Suppressor macrophage treated with lipopolysaccharide for 4 hours (primary cell): Measurements from ENCODE around the gene RGS6.

ENCODE experiments used
- DNase-seq: peaks from one replicate; pipeline ENCODE4 v3.0.0-alpha.2; 2020

Gene RGS6

DNA sequence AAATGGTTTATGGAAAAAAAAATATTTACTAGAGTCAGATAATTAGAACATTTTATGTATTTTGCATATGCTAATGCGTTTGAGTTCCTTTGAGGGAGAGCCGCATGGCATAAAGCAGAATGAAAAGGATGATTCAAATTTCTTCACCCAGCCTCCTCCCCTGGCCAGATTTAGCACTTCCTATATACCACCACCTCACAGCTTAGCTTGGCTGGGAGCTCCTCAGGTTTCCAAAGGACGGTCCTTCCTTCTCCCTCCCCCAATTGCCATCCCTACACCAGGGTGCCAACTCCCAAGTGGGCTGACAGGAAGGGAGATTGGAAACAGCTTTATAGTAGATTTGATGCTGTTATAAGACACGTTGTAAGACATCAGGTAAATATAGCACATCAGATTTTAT lies 157.4 kb downstream of the RGS6 start:
- no peak for DNase-seq

DNA sequence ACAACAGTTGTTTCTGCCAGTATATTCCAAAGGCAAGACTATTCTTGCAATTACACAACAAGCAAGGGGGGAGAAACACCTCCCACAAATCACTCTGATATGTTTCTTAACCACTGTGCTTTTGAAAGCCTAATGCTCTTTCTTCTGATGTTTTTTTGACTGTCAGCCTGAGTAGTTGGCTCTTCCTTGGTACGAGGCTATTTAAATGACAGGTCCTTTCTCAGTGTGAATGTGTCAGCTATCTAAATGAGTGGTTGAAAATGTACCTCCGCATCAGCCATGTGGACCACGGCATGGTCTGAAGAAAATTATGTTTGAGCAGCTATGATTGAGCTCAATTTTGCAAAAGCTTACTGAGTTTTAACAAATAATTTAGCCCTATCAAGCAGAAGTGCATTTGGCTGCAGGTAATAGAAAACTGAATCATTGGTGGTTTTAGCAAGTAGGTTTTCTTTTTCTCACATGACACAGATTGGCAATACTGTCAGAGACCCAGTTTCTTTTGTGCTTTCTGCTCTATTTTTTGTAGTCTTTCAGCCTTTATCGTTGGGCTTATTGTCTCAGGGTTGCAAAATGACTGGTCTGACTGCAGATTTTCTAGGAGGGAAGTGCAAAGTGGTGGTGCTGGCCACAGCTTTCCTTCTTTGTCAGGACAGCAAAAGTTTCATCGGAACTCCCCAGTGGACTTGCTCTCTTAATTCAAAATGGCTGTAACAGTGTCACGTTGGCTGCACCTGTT lies 162.8 kb downstream of the RGS6 start:
- no peak for DNase-seq

DNA sequence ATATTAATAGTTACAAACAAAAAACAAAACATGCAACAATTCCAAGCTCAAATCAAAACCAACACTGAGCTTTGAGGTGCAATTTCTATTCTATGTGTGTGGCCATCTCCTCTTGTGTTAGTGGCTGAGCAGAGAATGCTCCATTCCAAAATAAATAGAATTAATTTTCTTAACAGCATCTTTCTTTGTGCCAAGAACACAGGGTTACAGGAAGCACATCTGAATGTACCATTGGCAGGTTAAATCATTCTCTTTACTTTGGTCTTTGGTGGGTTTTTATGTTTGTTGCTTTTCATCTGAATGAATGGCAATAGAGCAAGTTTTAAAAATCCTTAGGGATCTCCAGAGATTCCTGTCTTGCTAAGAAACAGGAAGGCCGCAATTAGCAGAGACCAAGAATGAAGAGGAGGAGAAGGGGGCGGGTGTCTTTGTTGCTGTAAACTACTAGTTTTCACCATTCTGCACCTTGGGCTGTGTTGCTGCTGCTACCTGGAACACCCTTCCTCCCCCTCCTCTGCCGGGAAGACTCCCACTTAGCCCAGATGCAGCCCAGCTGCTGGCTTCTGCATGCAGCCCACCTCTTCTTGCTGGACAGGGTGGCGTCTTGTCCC lies 165.0 kb downstream of the RGS6 start:
- DNase-seq, result no peak

DNA sequence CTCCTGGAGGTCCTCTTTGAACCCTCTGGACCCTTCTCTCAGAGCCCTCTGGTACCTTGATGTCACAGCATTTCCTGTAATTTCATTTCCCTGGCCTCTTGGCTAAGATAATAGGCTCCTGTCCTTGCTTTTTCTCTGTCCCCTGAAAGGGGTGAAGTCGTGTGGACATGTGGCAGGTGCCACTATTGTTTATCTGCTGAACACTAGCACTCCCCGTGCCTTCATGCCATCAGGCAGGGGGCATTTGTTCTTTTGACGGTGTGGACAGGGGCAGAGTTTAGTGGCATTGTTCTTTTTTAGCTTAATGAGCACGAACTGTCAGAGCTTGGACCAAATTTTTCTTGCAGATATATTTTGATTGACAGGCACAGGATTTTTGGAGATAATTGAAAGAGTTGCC lies 166.0 kb downstream of the RGS6 start:
- no peak for DNase-seq

DNA sequence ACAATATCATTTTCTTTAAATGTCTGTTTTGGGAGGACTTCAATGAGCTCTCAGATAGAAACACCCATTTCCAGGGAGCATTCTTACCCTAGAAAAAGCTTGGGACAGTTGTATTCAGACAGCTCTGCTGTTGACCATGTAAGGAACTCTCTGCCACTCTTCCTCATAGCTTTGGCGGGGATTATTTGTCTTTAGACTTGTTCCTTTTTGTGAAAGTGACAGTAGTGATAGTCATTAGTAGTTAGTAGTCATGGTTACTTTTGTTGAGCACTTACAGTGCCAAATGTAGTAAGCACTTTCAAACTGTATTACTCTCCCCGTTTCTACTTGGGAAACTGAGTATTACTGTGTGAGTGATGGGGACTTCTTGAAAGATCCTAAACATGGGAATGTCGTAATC lies 167.3 kb downstream of the RGS6 start:
- DNase-seq, result no peak

DNA sequence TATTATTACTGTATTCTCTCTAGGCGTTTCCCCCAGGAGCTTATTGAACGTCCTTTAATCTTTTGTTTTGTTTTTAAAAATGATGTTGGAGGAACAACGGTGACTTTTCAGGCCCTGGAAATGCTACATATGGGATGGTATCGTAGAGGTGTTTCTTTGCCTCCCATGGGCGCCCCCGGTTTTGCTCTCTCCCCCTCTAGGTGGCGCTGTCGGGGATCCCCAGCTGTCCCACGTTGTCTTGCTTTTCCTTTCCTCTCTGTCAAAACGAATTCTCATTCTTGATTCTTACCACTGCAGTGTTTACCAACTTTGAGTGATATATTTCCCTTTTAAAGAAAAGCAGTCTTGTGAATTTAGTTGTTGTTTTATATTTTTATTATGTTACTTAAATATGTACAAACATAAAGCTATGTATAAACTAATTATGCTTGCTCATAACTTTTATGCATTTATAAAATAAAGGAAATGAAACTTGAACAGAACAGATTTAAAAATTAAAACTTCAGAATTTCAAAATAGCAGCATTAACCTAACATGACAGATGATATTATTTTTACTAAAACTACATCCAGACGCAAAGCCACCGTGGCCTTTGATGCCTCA lies 171.9 kb downstream of the RGS6 start:
- peak; percentile 67 for DNase-seq

DNA sequence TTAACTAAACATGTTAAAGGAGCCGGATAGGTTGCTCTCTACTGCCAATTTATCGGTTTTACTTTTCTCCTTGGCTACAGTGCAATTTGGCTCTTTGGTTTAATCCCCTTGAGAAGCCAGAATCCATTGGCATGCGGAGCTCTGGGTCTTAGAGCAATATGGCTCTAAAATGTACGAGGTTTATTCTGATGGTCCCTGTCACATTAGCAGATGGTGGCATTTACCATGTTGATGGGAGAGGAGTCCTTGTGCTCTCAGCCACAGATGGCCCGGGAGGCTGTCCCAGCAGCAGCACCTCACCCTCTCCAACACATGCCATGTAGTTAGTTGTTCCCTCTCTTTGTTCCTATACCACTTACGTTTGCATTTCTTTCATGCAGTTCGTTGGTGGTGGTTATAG lies 179.7 kb downstream of the RGS6 start:
- DNase-seq, result no peak

DNA sequence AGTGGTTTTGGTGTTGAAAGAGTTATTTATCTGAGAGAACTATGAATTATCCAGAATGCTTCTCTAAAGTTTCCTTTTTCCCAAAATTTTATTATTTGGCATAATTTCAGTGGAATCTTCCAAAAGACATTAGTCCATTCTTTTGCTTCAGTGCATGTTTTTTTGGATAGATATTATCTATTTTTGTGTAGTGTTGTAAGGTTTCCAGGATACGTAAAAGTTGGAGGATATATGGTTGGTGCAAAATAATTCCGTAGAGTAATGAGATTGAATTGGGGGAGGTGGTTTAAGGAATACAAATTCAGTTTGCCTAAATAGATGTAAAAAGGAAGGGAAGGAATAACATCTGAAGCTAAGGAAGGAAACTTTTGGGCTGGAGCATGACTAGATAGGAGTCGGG lies 186.6 kb downstream of the RGS6 start:
- DNase-seq, result no peak

DNA sequence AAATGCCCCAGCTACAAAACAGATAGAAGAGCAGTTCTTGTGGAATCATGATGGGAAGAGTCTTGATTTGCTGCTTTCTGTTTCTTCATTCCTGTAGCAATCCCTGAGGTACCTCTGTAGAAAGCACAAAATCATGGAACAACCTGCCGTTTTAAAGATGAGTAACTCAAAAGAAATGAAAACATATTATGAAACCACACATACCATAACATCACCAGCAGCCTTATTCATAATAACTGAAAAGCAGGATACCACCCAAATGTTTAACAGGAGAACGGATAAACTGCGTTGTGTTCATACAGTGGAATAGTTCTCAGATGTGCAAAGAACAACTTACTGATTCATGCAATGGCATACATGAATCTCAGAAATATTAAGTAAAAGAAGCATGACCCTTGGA lies 188.1 kb downstream of the RGS6 start:
- no peak for DNase-seq

DNA sequence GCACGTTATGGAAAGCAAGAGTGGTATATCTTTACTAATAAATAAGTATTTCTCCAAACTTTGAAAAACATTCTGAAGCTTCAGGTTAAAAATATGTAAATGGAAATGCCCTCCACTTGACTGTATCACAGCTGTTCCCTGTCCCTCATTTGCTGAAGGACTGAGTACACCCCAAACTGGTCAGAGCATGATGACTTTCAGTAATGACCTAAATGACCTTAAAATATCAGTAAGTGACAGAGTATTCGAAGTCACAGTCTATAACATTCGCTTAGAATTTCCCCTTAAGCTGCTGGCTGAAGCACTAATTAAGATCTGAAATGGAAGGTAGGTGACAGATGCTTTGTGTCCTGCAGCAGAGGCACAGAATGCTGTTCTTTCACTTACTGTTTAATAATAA lies 191.5 kb downstream of the RGS6 start:
- no peak for DNase-seq

DNA sequence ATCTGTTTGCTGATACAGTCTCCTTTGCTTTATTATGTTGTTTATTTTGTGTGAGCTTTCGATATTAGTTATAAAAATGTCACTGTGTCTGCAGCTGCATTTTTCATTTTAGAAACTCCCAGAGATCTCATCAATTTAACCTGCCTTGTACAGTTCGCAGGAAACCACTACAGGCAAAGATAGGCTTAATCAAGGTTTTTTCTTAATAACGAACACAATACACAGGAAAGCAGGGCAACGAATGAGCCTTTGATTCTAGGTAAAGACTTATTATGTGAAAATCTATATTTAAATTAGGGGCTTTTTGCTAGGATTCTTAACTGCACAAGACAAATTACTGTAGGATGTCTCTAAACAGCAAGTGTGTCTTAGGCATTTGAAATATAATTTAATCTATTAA lies 191.9 kb downstream of the RGS6 start:
- no peak for DNase-seq

DNA sequence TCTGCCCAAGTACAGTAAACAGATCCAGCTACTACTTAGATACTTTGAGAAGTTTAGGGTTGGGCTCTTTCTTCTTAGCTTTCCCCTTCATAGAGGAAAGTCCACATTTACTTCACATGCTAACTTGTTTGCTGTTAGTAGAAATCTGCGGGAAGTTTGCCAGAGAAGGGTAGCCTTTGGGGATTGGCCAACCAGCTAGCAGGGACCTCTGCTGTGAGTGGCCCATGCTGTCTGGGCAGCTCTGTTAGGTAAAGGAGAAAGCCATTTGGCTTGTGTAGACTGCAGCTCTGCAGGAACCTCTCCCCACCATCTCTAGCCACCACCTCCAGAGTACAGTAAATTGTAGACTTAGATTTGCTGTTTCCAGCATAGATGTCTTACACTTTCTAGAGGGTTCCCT lies 193.9 kb downstream of the RGS6 start:
- DNase-seq, result no peak

DNA sequence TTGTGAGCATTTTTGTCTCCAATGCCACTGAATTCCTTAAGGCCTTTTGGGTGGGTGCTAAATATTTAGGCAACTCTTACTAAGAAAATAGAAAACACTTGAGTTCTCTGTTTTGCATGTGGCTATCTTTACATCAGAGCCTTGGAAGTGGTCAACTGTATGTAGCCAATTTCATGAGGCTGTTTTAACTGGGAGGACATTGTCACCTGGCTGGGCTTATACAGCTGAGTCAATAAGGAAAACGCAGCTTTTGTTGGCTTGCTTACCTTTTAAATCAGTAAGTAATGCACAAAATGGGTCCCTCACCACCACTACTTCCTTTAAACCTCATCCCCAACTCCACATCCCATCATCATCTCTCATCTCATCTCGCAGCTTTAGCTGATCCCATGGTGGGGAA lies 194.3 kb downstream of the RGS6 start:
- DNase-seq, result no peak

DNA sequence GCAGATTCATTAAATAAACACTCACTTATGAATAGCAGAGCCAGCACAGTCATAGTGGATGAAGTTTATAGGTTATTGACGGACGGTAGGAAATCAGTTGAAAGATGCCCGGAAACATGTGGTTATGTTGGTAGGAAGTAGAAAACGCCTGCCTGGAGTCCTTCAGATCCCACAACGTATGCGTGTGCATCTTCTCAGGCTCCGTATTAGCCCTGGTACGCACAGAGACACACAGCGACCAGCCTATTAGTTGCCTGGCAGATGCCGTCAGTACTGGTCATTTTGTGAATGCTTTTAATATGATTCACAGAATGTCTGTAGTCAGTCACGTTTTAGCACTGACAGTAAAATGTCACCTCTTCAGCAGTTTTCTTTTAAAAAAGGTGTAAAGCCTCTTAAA lies 196.4 kb downstream of the RGS6 start:
- peak; percentile 1 for DNase-seq

DNA sequence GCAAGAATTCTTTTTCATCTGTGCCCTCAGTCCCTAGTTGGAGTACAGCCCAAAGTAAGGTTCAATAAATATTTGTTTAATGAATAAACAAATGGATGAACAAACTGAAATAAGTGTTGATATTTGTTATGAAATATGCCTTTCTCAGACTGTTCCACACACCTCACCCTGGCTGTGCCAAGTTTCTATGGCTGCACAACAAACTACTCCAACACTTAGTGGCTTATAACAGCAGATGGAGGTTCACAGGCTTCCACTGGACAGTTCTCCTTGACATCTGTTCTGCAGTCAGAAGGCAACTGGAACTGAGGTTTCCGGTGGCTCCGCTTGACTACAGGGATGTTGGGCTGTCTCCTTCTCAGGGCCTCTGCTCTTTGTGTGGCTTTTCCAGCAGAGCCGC lies 197.1 kb downstream of the RGS6 start:
- no peak for DNase-seq

DNA sequence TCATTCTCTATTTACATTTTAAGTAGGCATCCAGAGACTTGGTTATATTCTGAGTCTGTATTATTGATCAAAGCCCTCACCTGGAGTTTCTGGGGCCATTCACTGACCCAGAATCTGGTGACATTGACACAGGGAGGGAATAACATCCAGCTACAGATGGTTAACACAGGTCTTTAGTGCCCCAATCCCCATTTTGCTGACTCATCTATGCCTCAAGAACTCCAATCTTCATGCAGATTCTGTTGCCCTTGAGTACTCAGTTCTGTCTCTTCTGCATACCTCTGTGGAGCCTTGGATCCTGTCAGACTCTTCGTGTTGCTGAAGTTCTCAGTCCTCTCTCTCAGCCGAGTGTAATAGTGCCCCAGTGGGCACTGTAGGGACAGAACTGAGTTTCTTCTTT lies 208.9 kb downstream of the RGS6 start:
- no peak for DNase-seq

DNA sequence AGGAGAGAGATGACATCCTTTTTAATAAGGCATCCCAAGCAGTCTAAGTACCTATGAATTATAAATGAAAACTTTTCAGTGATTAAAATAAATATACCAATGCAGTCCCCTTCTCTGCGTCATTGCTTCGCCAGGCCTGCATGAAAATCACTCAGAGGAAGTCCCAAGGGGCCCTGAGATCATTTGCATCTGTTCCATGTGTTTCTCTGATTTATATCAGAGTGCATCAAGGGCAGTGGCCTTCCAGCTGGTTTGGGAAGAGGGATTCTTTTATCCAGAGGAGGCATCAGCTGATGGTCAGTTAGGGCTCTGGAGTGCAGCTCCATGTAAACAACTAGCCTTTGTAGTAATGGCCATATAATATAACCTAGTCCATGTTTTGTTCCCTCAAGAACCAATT lies 210.1 kb downstream of the RGS6 start:
- no peak for DNase-seq

DNA sequence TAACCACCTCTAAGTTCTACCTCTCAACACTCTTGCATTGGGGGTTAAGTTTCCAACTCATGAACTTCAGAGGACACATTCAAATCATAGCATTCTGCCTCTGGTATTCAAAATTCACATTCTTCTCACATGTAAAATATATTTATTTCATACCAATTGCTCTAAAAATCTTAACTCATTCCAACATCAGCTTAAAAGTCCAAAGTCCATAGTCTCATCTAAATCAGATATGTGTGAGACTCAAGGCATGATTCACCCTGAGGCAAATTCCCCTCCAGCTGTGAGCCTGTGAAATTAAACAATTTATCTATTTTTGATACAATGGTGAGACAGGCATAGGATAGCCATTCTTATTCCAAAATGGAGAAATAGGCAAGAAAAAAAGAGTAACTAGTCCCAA lies 214.0 kb downstream of the RGS6 start:
- DNase-seq, result no peak

DNA sequence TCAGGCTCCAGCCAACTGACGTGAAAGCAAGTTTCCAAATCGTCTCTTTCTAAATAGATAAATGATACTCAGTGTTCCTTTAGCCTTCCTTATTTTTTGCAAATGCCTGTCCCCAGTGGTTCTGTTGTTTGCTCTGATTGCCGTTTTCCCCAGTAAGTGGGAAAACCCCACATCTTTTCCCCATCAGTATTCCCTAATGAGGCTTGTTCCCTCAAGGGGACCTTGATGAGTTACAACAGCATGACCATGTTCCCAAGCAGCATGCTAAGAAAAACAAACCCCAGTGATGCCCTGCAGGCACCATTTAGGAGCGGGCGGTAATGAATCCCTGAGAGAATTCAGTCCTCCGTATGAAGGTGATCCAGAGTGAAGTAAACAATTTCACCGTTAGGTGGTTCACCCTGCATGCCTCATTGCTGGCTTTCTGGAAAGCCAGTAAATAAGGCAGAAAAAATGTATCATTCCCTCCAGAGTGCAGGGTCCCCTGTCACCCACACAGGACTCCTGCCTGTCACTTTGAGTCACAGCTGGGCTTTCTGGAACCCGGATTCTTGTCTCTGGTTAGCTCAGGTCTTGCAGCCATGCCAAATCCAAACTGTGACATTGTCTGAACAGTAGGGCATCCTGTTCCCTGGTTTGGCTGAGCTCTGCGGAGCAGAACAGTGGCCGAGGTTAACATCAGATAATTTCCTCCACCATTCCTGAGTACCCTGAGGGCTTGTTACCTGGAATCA lies 222.6 kb downstream of the RGS6 start:
- peak; percentile 25 for DNase-seq

DNA sequence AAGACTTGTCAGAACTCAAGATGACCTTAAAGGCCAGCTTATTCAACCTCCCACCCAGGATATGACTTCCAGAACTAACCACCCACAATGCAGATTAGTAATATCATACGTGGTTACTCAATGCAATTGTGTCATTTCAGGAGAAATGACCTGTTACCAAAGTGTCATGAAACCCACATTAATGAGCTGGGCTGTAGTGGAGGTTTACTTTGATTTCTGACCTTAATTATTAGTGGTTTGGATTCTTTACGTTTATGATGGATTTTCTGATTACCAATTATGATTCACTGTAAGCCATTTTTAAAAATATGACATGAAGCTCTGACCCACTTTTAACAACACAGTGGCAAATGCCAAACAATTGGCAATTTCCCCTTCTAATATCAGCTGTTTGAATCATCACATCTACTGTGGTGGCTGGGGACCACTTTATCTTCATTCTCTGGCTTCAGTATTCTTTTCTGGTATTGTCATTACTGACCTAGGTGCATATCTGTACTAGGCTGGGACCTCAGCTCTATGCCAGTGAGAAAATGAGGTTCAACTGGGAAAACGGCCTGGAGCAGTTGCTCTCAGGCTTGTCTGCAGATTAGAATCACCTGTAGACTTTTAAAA lies 223.3 kb downstream of the RGS6 start:
- peak; percentile 71 for DNase-seq

DNA sequence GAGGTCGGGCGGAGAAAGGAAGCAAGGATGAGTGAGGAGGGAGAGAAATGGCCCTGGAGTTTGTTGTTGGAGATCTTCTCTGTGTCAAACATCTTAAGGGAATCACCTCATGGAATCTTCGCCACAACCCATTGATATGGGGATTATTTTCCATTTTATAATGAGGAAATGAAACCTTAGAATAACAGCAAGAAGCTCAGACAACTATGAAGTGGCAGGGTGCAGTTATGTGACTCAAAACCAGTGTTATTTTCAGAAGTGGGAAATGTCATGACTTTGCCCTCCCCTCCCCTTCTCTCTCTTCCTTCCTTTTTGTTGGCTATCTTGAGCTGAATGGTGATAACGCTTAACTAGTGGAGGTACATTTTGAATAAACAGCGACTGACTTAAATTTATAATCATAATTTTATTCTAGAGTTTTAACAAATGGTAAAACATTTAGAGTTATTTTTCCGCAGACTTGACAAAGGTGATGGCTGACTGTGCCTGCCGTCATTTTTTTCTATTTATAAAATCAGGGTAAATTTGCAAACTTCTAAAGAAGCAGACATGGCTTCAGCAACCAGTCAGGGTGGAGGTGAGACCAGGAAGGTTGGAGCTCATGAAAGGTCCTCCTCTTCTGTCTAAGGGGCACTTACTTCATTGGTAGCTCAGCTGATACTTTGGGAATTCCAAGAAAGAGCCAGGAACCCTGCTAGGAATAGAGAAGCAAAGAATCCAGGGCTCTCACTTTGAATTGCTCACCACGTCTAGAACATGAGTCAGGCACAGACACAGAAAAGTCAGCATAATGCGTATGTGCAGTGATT lies 232.4 kb downstream of the RGS6 start:
- peak; percentile 82 for DNase-seq

DNA sequence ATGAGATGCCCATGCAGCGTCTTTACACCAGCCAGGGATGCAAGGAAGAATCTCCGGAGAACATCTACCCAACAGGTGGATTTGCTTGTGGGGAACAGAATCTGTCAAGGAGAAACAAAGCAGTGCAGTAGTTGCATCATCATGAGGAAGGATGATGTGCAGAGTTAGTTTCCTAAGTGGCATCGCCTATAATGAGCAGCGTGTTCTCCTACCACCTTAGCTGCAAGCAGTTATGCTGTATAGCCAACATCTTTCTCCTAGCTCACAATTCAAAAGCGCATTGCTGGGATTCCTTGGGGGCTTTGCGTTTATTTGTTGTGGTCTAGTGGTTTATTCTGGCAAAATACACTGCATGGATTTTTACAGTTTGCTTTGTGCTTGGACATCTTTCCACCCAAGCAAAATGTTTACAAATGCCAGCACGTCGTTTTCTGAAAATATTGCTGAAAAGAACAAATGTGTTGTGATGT lies 233.0 kb downstream of the RGS6 start:
- no peak for DNase-seq

DNA sequence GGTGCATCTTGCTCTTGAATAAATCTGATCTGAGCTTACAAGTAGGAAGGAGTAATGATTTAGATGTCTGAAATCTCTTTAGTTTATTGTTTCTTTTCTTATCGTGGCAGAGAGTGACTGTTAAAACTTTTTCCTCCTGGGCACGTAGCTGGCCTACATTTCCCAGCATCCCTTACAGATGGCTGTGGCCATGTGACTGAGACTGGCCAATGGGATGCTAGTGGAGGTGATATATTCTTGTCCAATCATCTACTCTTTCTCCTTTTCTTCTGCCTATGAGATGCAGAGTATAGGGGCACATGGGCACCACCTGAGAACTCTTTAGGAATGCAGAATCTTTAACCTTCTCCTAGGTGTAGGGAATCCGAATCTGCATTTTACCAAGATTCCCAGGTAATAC lies 237.3 kb downstream of the RGS6 start:
- DNase-seq, result no peak
